Measurements from ENCODE around the gene TMEM225.

GRCh38 chr11:123839131-123839530, 46.3 kb downstream of the TMEM225 start:
- TF ChIP-seq POLR2A (IDR thresholded peaks at IDR 0.05), result no peak
- no peak for TF ChIP-seq CTCF (IDR thresholded peaks at IDR 0.05)
